CD4-positive, alpha-beta T cell treated with Interleukin-17A for 4 hours (primary cell): ENCODE data around the gene ZBTB7B.
A peak's percentile ranks its signal among the peaks of the same experiment; 100 is the strongest.

Experiments used
- DNase-seq: peaks from one replicate; pipeline ENCODE4 v3.0.0-alpha.2; 2020; ENCODE audit warnings: mixed read lengths

The ZBTB7B gene

GRCh38 chr1:155062702-155063411, 60.3 kb downstream of the ZBTB7B start:
- DNase-seq, result peak; percentile 81

- DNase-seq, result peak; percentile 90
Measured at GRCh38 chr1:155063550-155064110, 61.0 kb downstream of the ZBTB7B start, which contains the start of gene EFNA4. Gene EFNA4 (plus strand): TSS chr1:155063740. CDS start chr1:155063824, 84 bp downstream.

GRCh38 chr1:155064111-155064831, 61.7 kb downstream of the ZBTB7B start:
- DNase-seq, result no peak

GRCh38 chr1:155064832-155065429, 62.3 kb downstream of the ZBTB7B start:
- no peak for DNase-seq

- DNase-seq, result no peak
Measured at GRCh38 chr1:155066777-155067176, 64.2 kb downstream of the ZBTB7B start.
